Measurements from ENCODE around the gene NPIPB12. TPM values are rescaled to one million over a fixed set of nuclear protein-coding genes. Genes with fewer than 3 reads are reported as not detected.

NPIPB12 gene
- total RNA-seq = 5.2 and 21.7 TPM in 2 replicates

GRCh38 chr16:29506308-29506707 is at the start of gene NPIPB12:
TSS of gene NPIPB12 (minus strand) at chr16:29506408.

GRCh38 chr16:29459706-29460646 is 46.2 kb downstream of the NPIPB12 start, which contains the start of gene SULT1A4:
TSS of gene SULT1A4 (plus strand) at chr16:29459913. CDS start at chr16:29461386, 1,473 bp downstream.

GRCh38 chr16:29454269-29454668 is 51.9 kb downstream of the NPIPB12 start, which contains the start of the genes BOLA2 and SLX1B:
TSS of gene BOLA2 (minus strand) at chr16:29454351. CDS start at chr16:29454253, 98 bp downstream.
TSS of gene SLX1B (plus strand) at chr16:29454533.

Small RNA genes lying within 50 kb of the gene (small RNA-seq; reads per million reads assigned to genes)
- not detected for gene AC133555.2

Other genes with a start within 250 kb of the NPIPB12 start
- under 0.01 and 0.12 TPM in 2 replicates for gene NPIPB11, start 99.7 kb downstream of the NPIPB12 start, total RNA-seq
- 9.1 and 11.9 TPM in 2 replicates for gene BOLA2, start 52.1 kb downstream of the NPIPB12 start, total RNA-seq
- 6.5 and 15.3 TPM in 2 replicates for gene SLX1B, start 51.9 kb downstream of the NPIPB12 start, total RNA-seq
- 0.32 and 1.5 TPM in 2 replicates for gene SULT1A4, start 46.5 kb downstream of the NPIPB12 start, total RNA-seq
- not detected in 2 replicates for gene SPN, start 156.8 kb upstream of the NPIPB12 start, total RNA-seq
- gene QPRT, start 172.8 kb upstream of the NPIPB12 start, total RNA-seq = 33.4 and 45.3 TPM in 2 replicates
- 1.3 and 1.6 TPM in 2 replicates for gene C16orf54, start 239.6 kb upstream of the NPIPB12 start, total RNA-seq

Data from hair follicle dermal papilla cell (primary cell).